GM19239 (cell line): Measurements from ENCODE around the gene WEE1.

Experiments used
- DNase-seq: peaks from one replicate; pipeline ENCODE4 v3.0.0; 2011; ENCODE audit warnings: low spot score; ENCODE audit not compliant: insufficient read length
- FAIRE-seq: peaks from 2 replicates; lab custom pipeline; 2011; peaks lifted over from hg19 to GRCh38; lab: Jason Lieb, UNC

Gene WEE1

GRCh38 chr11:9565822-9566560, 7.5 kb upstream of the WEE1 start:
- FAIRE-seq (peak; percentile 77), DNase-seq (peak; percentile 22)

- DNase-seq (no peak), FAIRE-seq (no peak)
Measured at GRCh38 chr11:9566561-9567063, 6.9 kb upstream of the WEE1 start.

- FAIRE-seq (no peak), DNase-seq (no peak)
Measured at GRCh38 chr11:9567401-9567800, 6.1 kb upstream of the WEE1 start.

GRCh38 chr11:9568161-9568853, 5.2 kb upstream of the WEE1 start:
- DNase-seq (no peak), FAIRE-seq (no peak)

- no peak for FAIRE-seq
Measured at GRCh38 chr11:9568854-9569587, 4.4 kb upstream of the WEE1 start.

GRCh38 chr11:9569588-9570164, 3.8 kb upstream of the WEE1 start:
- DNase-seq (no peak), FAIRE-seq (no peak)

More at GRCh38 chr11:9568854-9569587, 4.4 kb upstream of the WEE1 start:
- no peak for DNase-seq

- no peak for FAIRE-seq
- DNase-seq: no peak
Measured at GRCh38 chr11:9570313-9571025, 3.0 kb upstream of the WEE1 start.

- DNase-seq (no peak), FAIRE-seq (no peak)
Measured at GRCh38 chr11:9571071-9571762, 2.3 kb upstream of the WEE1 start.

- FAIRE-seq (no peak), DNase-seq (no peak)
Measured at GRCh38 chr11:9571763-9572115, 1.7 kb upstream of the WEE1 start.

- no peak for DNase-seq
Measured at GRCh38 chr11:9573775-9574621, 528 bp downstream of the WEE1 start.

GRCh38 chr11:9574622-9575259, 1.3 kb downstream of the WEE1 start:
- DNase-seq (no peak), FAIRE-seq (peak; percentile 81)

More at GRCh38 chr11:9573775-9574621, 528 bp downstream of the WEE1 start:
- FAIRE-seq: no peak

- DNase-seq (peak; percentile 10), FAIRE-seq (peak; percentile 54)
Measured at GRCh38 chr11:9575260-9576240, 2.1 kb downstream of the WEE1 start.

- peak; percentile 21 for FAIRE-seq
Measured at GRCh38 chr11:9576701-9577381, 3.4 kb downstream of the WEE1 start.

GRCh38 chr11:9577556-9577955, 4.1 kb downstream of the WEE1 start:
- DNase-seq (no peak), FAIRE-seq (peak; percentile 42)

More at GRCh38 chr11:9576701-9577381, 3.4 kb downstream of the WEE1 start:
- no peak for DNase-seq

- FAIRE-seq (no peak), DNase-seq (no peak)
Measured at GRCh38 chr11:9580894-9581293, 7.4 kb downstream of the WEE1 start.

- no peak for DNase-seq
- FAIRE-seq: peak; percentile 28
Measured at GRCh38 chr11:9581556-9582161, 8.2 kb downstream of the WEE1 start.
